Measurements from ENCODE around the gene HOXC11. TPM values are rescaled to one million over a fixed set of nuclear protein-coding genes. Genes with fewer than 3 reads are reported as not detected.

Gene HOXC11
- total RNA-seq, 2 donors from 2014 or later = not detected

GRCh38 chr12:54010053-54010971, 37.4 kb downstream of the HOXC11 start:
- intact Hi-C loops (cut with DNase I) = no loop called here
- Histone ChIP-seq H3K27ac (no peak overlapping the region), H3K9me3 (no peaks in the 10 kb centered on the region), H3K4me1 (replicated peaks) (no peaks in the 10 kb centered on the region), H3K36me3 (no peaks in the 10 kb centered on the region), H3K4me3 (no peak overlapping the region), H3K27me3 (replicated peaks; ENCODE audit: insufficient read depth) (peaks cover 79% of the 10 kb centered on the region)
- no peak for TF ChIP-seq POLR2AphosphoS5 (IDR thresholded peaks at IDR 0.05)
- TF ChIP-seq CTCF (IDR thresholded peaks at IDR 0.05) = no peak
- TF ChIP-seq POLR2A (IDR thresholded peaks at IDR 0.05) = no peak
- no peak for DNase-seq (ENCODE audit: low spot score)
- 16% methylated on average over 10 of the region's 10 CpGs for WGBS

- WGBS = 4% methylated on average over 17 of the region's 17 CpGs
- Histone ChIP-seq H3K27ac (no peak overlapping the region), H3K9me3 (no peaks in the 10 kb centered on the region), H3K4me1 (replicated peaks) (no peaks in the 10 kb centered on the region), H3K27me3 (replicated peaks; ENCODE audit: insufficient read depth) (peaks cover 82% of the 10 kb centered on the region), H3K4me3 (no peak overlapping the region), H3K36me3 (no peaks in the 10 kb centered on the region)
- no peak for TF ChIP-seq POLR2A (IDR thresholded peaks at IDR 0.05)
- TF ChIP-seq POLR2AphosphoS5 (IDR thresholded peaks at IDR 0.05) = no peak
- no peak for TF ChIP-seq CTCF (IDR thresholded peaks at IDR 0.05)
- DNase-seq (ENCODE audit: low spot score) = no peak
- intact Hi-C loops (cut with DNase I) = no loop called here
Observed at GRCh38 chr12:54010972-54011664, 38.2 kb downstream of the HOXC11 start.

DNA sequence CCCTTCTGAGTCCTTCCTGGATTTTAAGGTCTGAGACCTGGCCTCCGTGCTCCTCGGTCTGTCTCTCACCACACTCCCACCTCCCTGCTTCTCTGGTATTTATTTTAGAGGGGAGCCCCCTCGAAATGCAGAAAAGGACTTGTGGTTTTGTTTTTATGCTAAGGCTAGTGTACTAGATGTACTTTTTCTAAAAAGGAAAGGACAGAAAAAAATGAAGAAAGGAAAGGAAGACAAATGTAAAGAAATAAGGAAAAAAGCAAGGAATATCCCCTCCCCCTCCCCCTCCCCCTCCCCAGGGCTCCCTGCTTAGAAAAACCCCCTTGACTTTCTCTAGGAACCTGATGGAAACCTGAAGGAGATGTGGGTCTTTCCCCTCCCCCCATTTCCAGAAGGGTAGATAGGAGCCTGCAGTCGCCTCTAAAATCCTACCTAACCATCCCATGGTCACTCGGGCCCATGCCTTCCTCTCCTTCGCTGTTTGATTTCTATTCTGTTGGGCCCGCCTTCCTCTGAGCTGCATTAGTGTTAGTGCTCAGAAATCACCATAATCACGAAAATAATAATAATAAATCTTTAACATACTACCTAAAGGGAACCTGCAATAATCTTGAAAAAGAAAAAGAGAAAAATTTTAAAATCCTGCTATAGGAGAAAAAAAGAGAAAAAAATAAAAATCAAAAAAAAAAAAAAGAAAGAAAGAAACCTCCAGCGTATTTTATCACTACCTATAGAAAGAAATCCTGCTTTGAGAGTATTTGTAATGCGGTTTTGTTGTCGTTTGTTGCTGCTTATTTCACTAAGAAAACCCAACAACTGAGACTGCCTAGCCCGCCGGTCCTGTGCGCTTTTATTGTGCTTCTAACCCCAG, 39.0 kb downstream of the HOXC11 start:
- WGBS = 21% methylated on average over 14 of the region's 14 CpGs
- H3K36me3 ChIP-seq = no peaks in the 10 kb centered on the region
- intact Hi-C loops (cut with DNase I) = no loop called here

More for the DNA sequence above, 39.0 kb downstream of the HOXC11 start:
- Histone ChIP-seq H3K9me3 (no peaks in the 10 kb centered on the region), H3K4me1 (replicated peaks) (no peaks in the 10 kb centered on the region), H3K27ac (no peak overlapping the region), H3K4me3 (no peak overlapping the region), H3K27me3 (replicated peaks; ENCODE audit: insufficient read depth) (peaks cover 74% of the 10 kb centered on the region)
- no peak for DNase-seq (ENCODE audit: low spot score)
- TF ChIP-seq CTCF (IDR thresholded peaks at IDR 0.05) (no peak), POLR2AphosphoS5 (IDR thresholded peaks at IDR 0.05) (no peak), POLR2A (IDR thresholded peaks at IDR 0.05) (no peak)

All from prostate gland (tissue), 2 donors.